ENCODE measurements around the gene GNB2. TPM values are rescaled to one million over a fixed set of nuclear protein-coding genes. Genes with fewer than 3 reads are reported as not detected.
A peak's percentile ranks its signal among the peaks of the same experiment; 100 is the strongest.

The GNB2 gene
- total and polyA plus RNA-seq, 2 of the 13 experiments (the other 11 are each of a cell fraction or from before 2014, with no cell fraction given), result 48.3 to 67.1 TPM

DNA sequence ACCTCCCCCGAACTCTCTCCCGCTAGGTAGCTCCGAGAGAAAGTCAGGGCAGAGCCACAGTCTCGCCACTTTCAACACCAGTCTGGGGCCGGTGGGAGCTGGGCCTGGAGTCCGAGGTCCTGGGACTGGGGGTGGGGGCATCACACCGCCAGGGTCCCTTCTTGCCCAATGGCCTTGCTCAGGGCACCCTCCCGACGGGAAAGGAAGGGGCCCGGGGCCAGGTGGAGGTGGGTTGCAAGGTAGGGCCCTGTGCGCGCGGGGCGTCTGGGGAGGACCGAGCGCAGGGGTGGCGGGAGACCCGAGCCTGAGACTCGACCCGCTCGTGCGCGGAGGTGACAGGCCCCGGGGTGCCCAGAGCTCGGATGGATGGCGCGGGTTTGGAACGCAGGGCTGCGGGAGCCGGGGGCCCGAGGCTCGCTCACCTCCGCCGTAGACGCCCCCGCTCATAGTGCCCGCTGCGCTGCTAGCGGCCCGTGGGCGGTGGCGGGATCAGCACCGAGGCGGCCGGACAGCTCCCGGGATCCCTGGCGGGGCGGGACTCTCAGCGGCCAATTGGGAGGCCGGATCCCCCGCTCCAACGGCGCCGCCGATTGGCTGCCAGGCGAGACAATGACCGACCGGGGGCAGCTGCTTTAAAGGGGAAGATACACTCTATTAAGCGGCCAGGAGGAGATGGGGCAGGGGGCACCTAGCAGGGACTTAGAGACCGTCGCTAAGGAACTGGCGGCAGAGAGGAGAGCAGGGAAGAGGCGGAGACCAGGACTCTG lies 17.4 kb upstream of the GNB2 start, which contains the start of gene ACTL6B (continued):
- TF ChIP-seq MXD4 (CRISPR knock-in tag; IDR thresholded peaks at IDR 0.05) (0 out of 2 replicates have a peak, but pooled peaks have one; percentile 25), SNAI1 (CRISPR knock-in tag; IDR thresholded peaks at IDR 0.05; ENCODE audit: borderline replicate concordance) (peak; percentile 70; the same call in 1 of the 2 replicates), CENPX (CRISPR knock-in tag; IDR thresholded peaks at IDR 0.05) (no peak), ZNF160 (CRISPR knock-in tag; IDR thresholded peaks at IDR 0.05) (0 out of 2 replicates have a peak, but pooled peaks have one; percentile 52), NCOA2 (CRISPR knock-in tag; IDR thresholded peaks at IDR 0.05) (0 out of 2 replicates have a peak, but pooled peaks have one; percentile 33), AGO2 (optimal IDR thresholded peaks at IDR 0.05; ENCODE audit: low read depth, low read length) (no peak), FOXK2 (IDR thresholded peaks at IDR 0.05) (no peak), ZSCAN29 (CRISPR knock-in tag; conservative IDR thresholded peaks at IDR 0.05) (no peak), NFE2L2 (IDR thresholded peaks at IDR 0.05; ENCODE audit: low read length) (no peak), NFKB2 (CRISPR knock-in tag; IDR thresholded peaks at IDR 0.05; ENCODE audit: borderline replicate concordance) (peak; percentile 89), RBM39 (IDR thresholded peaks at IDR 0.05; ENCODE audit: low read depth, low read length, poor library complexity, severe bottlenecking) (no peak), ZNF235 (CRISPR knock-in tag; IDR thresholded peaks at IDR 0.05; ENCODE audit: borderline replicate concordance) (peak; percentile 83; the same call in 1 of the 2 replicates), ZNF383 (CRISPR knock-in tag; IDR thresholded peaks at IDR 0.05; ENCODE audit: borderline replicate concordance) (no peak), ZNF292 (CRISPR knock-in tag; IDR thresholded peaks at IDR 0.05; ENCODE audit: borderline replicate concordance, low read depth) (no peak), ZNF430 (CRISPR knock-in tag; IDR thresholded peaks at IDR 0.05) (peak; percentile 97)
- TF ChIP-seq, protein P1, sequence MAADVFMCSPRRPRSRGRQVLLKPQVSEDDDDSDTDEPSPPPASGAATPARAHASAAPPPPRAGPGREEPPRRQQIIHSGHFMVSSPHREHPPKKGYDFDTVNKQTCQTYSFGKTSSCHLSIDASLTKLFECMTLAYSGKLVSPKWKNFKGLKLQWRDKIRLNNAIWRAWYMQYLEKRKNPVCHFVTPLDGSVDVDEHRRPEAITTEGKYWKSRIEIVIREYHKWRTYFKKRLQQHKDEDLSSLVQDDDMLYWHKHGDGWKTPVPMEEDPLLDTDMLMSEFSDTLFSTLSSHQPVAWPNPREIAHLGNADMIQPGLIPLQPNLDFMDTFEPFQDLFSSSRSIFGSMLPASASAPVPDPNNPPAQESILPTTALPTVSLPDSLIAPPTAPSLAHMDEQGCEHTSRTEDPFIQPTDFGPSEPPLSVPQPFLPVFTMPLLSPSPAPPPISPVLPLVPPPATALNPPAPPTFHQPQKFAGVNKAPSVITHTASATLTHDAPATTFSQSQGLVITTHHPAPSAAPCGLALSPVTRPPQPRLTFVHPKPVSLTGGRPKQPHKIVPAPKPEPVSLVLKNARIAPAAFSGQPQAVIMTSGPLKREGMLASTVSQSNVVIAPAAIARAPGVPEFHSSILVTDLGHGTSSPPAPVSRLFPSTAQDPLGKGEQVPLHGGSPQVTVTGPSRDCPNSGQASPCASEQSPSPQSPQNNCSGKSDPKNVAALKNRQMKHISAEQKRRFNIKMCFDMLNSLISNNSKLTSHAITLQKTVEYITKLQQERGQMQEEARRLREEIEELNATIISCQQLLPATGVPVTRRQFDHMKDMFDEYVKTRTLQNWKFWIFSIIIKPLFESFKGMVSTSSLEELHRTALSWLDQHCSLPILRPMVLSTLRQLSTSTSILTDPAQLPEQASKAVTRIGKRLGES (CRISPR knock-in tag; IDR thresholded peaks at IDR 0.05; ENCODE audit: borderline replicate concordance), result no peak
- TF ChIP-seq, protein P2, sequence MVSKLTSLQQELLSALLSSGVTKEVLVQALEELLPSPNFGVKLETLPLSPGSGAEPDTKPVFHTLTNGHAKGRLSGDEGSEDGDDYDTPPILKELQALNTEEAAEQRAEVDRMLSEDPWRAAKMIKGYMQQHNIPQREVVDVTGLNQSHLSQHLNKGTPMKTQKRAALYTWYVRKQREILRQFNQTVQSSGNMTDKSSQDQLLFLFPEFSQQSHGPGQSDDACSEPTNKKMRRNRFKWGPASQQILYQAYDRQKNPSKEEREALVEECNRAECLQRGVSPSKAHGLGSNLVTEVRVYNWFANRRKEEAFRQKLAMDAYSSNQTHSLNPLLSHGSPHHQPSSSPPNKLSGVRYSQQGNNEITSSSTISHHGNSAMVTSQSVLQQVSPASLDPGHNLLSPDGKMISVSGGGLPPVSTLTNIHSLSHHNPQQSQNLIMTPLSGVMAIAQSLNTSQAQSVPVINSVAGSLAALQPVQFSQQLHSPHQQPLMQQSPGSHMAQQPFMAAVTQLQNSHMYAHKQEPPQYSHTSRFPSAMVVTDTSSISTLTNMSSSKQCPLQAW (CRISPR knock-in tag; IDR thresholded peaks at IDR 0.05), result peak; percentile 66; the same call in 1 of the 2 replicates
- TF ChIP-seq, protein P3, sequence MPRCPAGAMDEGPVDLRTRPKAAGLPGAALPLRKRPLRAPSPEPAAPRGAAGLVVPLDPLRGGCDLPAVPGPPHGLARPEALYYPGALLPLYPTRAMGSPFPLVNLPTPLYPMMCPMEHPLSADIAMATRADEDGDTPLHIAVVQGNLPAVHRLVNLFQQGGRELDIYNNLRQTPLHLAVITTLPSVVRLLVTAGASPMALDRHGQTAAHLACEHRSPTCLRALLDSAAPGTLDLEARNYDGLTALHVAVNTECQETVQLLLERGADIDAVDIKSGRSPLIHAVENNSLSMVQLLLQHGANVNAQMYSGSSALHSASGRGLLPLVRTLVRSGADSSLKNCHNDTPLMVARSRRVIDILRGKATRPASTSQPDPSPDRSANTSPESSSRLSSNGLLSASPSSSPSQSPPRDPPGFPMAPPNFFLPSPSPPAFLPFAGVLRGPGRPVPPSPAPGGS (CRISPR knock-in tag; IDR thresholded peaks at IDR 0.05), result peak; percentile 44; the same call in 1 of the 2 replicates
- TF ChIP-seq, protein P4, sequence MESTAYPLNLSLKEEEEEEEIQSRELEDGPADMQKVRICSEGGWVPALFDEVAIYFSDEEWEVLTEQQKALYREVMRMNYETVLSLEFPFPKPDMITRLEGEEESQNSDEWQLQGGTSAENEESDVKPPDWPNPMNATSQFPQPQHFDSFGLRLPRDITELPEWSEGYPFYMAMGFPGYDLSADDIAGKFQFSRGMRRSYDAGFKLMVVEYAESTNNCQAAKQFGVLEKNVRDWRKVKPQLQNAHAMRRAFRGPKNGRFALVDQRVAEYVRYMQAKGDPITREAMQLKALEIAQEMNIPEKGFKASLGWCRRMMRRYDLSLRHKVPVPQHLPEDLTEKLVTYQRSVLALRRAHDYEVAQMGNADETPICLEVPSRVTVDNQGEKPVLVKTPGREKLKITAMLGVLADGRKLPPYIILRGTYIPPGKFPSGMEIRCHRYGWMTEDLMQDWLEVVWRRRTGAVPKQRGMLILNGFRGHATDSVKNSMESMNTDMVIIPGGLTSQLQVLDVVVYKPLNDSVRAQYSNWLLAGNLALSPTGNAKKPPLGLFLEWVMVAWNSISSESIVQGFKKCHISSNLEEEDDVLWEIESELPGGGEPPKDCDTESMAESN (CRISPR knock-in tag; conservative IDR thresholded peaks at IDR 0.05), result peak; percentile 89
- TF ChIP-seq, protein P5, sequence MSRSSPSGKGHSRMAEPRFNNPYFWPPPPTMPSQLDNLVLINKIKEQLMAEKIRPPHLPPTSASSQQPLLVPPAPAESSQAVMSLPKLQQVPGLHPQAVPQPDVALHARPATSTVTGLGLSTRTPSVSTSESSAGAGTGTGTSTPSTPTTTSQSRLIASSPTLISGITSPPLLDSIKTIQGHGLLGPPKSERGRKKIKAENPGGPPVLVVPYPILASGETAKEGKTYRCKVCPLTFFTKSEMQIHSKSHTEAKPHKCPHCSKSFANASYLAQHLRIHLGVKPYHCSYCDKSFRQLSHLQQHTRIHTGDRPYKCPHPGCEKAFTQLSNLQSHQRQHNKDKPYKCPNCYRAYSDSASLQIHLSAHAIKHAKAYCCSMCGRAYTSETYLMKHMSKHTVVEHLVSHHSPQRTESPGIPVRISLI (CRISPR knock-in tag; IDR thresholded peaks at IDR 0.05; ENCODE audit: borderline replicate concordance), result peak; percentile 26; the same call in 1 of the 2 replicates
